Thoracic aorta (tissue), 2 donors: Measurements from ENCODE around the gene HOXA5. TPM values are rescaled to one million over a fixed set of nuclear protein-coding genes. Genes with fewer than 3 reads are reported as not detected.
A peak's percentile ranks its signal among the peaks of the same experiment; 100 is the strongest.

Experiments used
- ATAC-seq: fragments of 150-250 bp; one replicate; pipeline ENCODE4 v1.8.0; 2017; ENCODE audit warnings: low read depth; ENCODE audit not compliant: insufficient number of reproducible peaks, low FRiP score
- DNase-seq: peaks from one replicate; pipeline ENCODE4 v3.0.0-alpha.2; 2020; ENCODE audit warnings: low spot score
- H3K27ac ChIP-seq, 2 donors: fragments of 200-600 bp; sonication (generic); 1 replicate in 1 of 2; 2 replicates in 1 of 2; pipeline ENCODE4 v1.5.1; 2016; ENCODE audit warnings: mild to moderate bottlenecking in 2 of 2, moderate library complexity in 2 of 2
- H3K27me3 ChIP-seq: fragments of 200-600 bp; sonication (generic); replicated peaks from 2 replicates; pipeline ENCODE4 v1.6.0; 2016; ENCODE audit warnings: mild to moderate bottlenecking; ENCODE audit not compliant: insufficient read depth
- H3K36me3 ChIP-seq: fragments of 200-600 bp; sonication (generic); one replicate; pipeline ENCODE4 v1.5.1; 2016
- H3K4me1 ChIP-seq, 2 donors: fragments of 200-600 bp; sonication (generic); 1 replicate in 1 of 2; 2 replicates in 1 of 2; pipeline versions ENCODE4 v1.5.1 to v1.6.0; 2016; ENCODE audit warnings: low read depth in 2 of 2, mild to moderate bottlenecking in 1 of 2; ENCODE audit not compliant: control insufficient read depth in 1 of 2
- H3K4me3 ChIP-seq: fragments of 200-600 bp; sonication (generic); 2 replicates; pipeline ENCODE4 v1.5.1; 2016; ENCODE audit warnings: mild to moderate bottlenecking
- H3K9me3 ChIP-seq: fragments of 200-600 bp; sonication (generic); 2 replicates; pipeline ENCODE4 v1.5.1; 2016
- total RNA-seq, 2 donors: library from RNA; depleted of rRNA; stranded (reverse); fragments of >200 nt; gene quantifications; one replicate each; pipeline versions ENCODE4 v1.1.0 to v1.2.3, GENCODE V29; 2016
- TF ChIP-seq, protein P1 (sequence below): fragments of 200-600 bp; sonication (generic); IDR thresholded peaks from one replicate; pipeline ENCODE4 v1.5.1; 2019; ENCODE audit warnings: antibody characterized with exemption

Gene HOXA5
- total RNA-seq, 2 donors from 2014 or later, result 0.35 to 1.2 TPM

DNA sequence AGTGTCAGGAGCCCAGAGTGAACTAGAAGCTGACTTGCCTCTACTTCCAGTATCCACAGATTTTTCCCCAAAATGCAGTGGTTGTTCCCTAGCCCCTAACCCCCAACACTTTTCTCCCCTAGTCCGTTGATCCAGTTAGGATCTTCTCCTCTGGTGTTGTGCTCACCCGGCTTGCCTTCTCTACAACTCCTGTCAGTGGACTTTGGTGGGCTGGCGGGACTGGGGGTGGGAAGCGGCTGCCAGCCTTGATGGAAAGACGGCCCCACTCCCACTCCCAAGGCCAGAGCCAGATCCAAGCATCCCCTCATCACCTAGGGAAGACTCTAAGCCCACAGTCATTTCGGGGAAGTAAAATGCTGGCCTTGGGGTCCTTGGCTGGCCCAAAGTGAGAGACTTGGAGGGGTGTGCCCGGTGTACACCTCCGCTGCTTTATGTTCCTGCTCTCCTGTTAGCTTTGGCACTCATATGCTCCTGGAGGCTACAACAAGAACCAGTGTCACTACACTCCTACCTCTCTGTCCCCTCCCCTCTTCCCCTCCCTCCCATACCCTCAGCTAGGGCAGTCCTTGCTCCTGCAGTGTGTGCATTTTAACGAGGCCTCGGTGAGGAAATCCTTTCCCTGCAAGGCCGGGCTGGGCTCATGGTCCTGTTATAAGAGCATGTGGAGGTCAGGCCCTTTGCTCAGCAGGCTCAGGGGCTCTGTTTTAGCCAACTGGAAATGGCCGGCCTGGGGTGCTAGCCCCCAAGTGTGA is 31.6 kb upstream of the HOXA5 start:
- H3K27ac ChIP-seq, result no peak overlapping the region
- no peak for ATAC-seq
- H3K9me3 ChIP-seq, result no peaks in the 10 kb centered on the region
- peaks cover 15 to 32% of the 10 kb centered on the region in 2 donors for H3K4me1 ChIP-seq
- TF ChIP-seq, protein P1, sequence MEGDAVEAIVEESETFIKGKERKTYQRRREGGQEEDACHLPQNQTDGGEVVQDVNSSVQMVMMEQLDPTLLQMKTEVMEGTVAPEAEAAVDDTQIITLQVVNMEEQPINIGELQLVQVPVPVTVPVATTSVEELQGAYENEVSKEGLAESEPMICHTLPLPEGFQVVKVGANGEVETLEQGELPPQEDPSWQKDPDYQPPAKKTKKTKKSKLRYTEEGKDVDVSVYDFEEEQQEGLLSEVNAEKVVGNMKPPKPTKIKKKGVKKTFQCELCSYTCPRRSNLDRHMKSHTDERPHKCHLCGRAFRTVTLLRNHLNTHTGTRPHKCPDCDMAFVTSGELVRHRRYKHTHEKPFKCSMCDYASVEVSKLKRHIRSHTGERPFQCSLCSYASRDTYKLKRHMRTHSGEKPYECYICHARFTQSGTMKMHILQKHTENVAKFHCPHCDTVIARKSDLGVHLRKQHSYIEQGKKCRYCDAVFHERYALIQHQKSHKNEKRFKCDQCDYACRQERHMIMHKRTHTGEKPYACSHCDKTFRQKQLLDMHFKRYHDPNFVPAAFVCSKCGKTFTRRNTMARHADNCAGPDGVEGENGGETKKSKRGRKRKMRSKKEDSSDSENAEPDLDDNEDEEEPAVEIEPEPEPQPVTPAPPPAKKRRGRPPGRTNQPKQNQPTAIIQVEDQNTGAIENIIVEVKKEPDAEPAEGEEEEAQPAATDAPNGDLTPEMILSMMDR, result no peak
- no peak overlapping the region for H3K4me3 ChIP-seq
- no peaks in the 10 kb centered on the region for H3K36me3 ChIP-seq
- H3K27me3 ChIP-seq, result peaks cover 24% of the 10 kb centered on the region
- no peak for DNase-seq

DNA sequence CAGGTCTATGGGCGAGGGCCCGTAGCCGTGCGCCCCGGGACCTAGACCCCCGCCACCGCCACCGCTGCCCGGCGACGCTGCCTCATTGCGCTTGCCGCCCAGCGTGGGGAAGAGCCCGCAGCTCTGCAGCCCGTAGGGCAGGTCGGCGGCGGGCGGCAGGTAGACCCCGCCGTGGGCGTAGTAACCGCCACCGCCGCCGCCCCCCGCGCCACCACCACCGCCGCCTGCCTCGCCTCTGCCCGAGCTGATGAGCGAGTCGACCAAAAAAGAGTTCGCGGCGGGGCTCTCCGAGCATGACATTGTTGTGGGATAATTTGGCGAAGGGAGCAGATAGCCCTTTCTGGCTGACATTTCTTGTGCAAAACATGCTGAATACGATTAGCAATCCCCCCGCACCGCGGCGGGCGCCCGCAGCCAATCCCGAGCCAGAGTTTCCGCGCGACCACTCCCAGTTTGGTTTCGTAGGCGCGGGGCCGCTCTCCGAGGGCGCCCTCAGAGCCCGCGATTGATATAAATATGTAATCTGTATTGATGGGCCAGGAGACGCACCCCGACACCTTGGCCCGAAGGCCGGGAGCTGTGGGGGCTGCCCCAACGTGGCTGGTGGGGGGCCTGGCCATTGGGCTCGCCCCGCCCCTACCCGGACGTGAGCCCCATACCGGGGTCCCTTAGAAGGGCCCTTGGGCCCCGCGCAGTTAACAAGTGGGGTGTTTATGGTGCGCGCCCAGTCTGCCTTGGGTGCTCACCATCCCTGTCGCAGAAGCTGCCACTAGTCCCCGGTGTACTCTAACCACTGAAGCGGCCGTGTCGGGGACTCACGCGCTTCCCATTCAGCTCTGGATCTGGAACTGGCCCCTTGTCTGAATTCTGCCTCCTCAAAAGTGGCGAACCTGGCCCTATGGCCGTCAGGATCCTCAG is 30.7 kb upstream of the HOXA5 start, which contains the start of gene HOXA10:
Gene HOXA10 (minus strand): TSS at position 365 of the 918 bp plus-strand sequence. CDS start 14 bp downstream, at position 351.
- Histone ChIP-seq H3K9me3 (no peaks in the 10 kb centered on the region), H3K4me1 (peaks cover 15 to 24% of the 10 kb centered on the region in 2 donors), H3K36me3 (no peaks in the 10 kb centered on the region), H3K27me3 (peaks cover 24% of the 10 kb centered on the region), H3K4me3 (peak within 1 kb of the TSS; percentile 74), H3K27ac (peak within 1 kb of the TSS in 1 of 2 donors; percentile 36)
- TF ChIP-seq, protein P1, result no peak
- no peak for ATAC-seq
- DNase-seq, result no peak

DNA sequence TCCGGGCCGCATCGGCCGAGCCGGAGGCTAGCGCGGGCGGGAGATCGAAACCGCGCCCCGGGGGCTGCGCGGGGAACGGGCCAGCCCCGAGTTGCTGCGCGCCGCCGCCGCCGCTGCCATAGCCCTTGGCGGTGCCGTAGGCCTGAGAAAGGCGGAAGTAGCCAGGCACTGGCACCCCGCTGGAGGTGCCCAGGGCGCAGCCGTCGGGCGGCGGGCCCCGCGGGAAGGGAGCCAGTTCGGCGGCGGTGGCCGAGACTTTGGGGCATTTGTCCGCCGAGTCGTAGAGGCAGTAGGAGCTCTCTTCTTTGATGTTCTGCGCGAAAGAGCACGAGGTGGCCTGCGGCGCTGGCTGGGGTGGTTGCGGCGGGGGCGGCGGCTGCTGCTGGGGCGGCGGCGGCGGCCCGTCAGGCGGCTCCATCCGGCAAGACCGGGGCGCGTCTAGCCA is 30.1 kb upstream of the HOXA5 start:
- Histone ChIP-seq H3K36me3 (no peaks in the 10 kb centered on the region), H3K4me3 (peak overlapping the region; percentile 74), H3K4me1 (peaks cover 15 to 23% of the 10 kb centered on the region in 2 donors), H3K27me3 (peaks cover 24% of the 10 kb centered on the region), H3K27ac (peak overlapping the region in 1 of 2 donors; percentile 36), H3K9me3 (no peaks in the 10 kb centered on the region)
- TF ChIP-seq, protein P1, result no peak
- no peak for DNase-seq
- no peak for ATAC-seq

DNA sequence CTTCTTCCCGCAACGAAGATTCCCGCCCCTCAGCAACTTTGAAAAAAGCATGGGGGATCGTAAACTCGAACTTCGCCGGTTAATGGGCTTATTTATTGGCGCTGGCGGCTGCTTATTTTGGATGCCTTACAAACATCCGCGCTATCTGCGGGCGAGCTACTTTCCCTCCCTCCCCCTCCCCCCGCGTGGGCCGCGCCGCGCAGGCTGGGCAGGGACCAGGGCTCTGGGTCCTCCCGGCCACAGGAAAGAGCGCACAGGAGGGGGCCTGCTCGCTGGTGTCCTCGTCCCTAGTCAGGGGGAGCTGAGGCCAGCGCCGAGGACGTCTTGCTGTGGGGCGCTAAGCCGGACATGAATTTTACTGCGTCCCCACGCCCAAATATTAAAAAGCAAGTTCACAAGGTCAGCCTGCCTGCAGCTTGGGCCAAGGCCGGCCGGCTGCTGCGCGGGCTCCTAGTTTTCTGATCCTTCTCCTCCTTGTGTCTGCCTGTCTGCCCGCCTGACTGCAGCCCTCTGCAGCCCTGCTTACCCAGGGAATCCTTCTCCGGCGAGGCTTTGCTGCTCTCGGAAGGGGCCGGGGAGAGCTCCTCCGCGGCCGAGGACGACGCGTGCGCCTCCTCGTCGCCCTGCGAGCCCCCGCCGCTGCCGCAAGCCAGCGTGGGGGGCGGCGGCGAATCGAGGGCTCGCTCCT is 29.5 kb upstream of the HOXA5 start:
- no peaks in the 10 kb centered on the region for H3K9me3 ChIP-seq
- DNase-seq (no peak), ATAC-seq (peak; percentile 30)
- H3K36me3 ChIP-seq, result no peaks in the 10 kb centered on the region
- peaks cover 15 to 23% of the 10 kb centered on the region in 2 donors for H3K4me1 ChIP-seq
- H3K4me3 ChIP-seq, result peak overlapping the region; percentile 74
- peak overlapping the region in 1 of 2 donors; percentile 36 for H3K27ac ChIP-seq
- TF ChIP-seq, protein P1, result no peak
- H3K27me3 ChIP-seq, result peaks cover 24% of the 10 kb centered on the region
